Inflammatory macrophage treated with lipopolysaccharide for 4 hours (primary cell): ENCODE data around the gene NFX1.
A peak's percentile ranks its signal among the peaks of the same experiment; 100 is the strongest.

Experiments used
- DNase-seq: peaks from one replicate; pipeline ENCODE4 v3.0.0-alpha.2; 2020

The NFX1 gene

GRCh38 chr9:33267151-33267767 is 23.1 kb upstream of the NFX1 start:
- no peak for DNase-seq

DNA sequence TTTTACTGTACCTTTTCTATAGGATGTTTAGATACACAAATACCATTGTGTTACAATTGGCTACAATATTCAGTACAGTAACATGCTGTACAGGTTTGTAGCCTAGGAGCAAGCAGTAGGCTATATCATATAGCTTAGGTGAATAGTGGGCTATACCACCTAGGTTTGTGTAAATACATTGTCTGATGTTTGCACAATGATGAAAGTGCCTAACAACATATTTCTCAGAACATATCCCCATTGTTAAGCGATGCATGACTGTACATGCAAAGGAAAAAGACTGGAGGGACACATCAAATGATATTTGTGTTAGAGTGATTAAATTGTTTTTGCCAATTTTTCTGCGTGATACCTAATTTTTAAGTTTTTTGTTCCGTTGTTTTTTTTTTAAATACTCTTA is 20.2 kb upstream of the NFX1 start:
- no peak for DNase-seq

DNA sequence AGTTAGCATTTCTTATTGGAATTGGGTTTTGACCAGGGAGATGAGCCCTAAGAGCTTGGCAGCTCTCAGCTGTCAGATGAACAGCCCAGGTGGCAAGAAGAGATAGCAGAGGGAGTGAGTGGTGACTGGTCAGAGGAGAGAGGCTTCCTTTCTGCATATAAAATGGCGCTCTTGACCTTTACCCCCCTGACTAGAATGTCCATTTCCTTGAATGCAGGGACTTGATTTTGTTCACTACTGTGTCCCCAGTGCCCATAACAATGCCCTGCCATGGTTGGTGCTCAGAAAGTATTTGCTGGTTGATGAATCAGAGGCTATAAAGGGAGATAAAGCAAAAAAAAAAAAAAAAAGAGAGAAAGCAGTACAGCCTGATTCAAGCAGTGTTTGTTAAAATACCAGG is 18.3 kb upstream of the NFX1 start:
- no peak for DNase-seq

DNA sequence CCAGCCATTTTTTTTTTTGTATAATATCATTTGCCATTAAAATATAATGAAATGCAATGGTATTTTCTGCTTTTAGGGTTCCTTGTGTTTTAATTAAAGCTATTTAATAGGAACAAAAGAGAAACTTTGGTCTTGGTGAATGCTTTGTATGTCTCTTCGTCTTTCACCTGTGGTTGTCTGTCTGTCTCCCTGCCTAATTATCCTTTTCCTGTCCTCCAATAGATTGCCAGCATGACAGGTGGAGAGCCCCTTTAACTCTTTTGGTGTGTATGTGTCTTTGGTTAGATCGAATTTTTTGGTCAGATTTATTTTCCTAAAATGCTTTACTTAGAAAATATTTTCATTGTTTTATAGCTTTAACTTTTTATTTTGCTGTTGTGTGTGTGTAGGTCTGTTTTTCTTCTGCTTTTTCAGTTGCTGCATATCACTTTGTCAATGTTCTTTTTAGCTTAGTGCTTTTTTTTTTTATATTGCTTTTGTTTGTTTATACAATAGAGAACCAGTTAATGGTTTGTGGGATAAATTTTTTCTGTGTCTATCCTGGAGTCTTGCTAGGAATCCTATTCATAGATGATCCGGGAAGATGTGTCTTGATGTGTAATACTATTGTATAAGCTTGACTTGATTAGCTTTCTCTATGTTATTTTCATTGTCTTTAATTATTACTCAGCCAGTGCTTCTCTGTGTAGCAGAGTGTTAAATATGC is 16.9 kb upstream of the NFX1 start:
- no peak for DNase-seq

DNA sequence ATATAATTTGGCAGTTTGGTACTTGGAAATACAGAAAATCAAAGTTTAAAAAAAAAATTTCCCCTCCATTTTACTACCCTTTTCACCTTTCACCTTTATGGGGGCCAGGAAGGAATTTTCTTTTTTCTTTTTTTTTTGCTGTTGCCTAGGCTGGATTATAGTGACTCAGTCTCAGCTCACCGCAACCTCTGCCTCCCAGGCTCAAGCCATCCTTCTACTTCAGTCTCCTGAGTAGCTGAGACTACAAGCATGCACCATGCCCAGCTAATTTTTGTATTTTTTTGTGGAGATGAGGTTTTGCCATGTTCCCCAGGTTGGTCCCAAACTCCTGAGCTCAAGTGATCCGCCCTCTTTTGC is 16.4 kb upstream of the NFX1 start:
- no peak for DNase-seq

DNA sequence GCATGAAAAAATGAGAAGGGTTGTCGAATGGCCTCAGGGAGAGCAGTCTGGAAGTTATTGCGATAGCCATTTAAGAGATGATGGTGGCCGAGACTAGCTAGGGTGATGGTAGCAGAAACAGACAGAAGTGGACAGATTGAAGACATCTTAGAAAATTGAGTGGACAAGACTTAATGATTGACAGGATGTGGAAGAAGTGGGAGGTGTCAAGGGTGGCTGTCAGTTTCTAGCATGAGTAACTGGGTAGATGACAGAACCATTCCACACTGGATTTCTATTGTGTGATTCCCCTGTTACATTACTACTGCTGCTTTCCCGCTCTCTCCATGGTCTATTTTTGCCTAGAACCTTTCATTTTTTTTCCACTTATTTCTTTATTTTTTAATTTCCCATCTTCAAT is 12.8 kb upstream of the NFX1 start:
- DNase-seq: no peak

DNA sequence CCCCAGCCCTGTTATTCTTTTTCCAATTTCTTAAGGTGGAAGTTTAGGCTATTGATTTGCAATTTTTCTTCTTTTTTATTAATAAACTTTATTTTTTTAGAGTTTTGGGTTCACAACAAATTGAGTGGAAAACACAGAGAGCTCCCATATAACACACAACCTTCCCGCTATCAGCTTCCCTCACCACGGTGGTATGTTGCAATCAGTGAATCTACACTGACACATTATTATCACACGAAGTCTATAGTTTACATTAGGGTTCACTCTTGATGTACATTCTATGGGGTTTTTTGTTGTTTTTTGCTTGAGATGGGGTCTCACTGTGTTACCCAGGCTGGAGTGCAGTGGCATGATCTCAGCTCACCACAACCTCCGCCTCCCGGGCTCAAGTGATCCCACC is 4.8 kb upstream of the NFX1 start:
- DNase-seq: no peak

- peak; percentile 73 for DNase-seq
Observed at GRCh38 chr9:33287087-33287490, 3.2 kb upstream of the NFX1 start.

DNA sequence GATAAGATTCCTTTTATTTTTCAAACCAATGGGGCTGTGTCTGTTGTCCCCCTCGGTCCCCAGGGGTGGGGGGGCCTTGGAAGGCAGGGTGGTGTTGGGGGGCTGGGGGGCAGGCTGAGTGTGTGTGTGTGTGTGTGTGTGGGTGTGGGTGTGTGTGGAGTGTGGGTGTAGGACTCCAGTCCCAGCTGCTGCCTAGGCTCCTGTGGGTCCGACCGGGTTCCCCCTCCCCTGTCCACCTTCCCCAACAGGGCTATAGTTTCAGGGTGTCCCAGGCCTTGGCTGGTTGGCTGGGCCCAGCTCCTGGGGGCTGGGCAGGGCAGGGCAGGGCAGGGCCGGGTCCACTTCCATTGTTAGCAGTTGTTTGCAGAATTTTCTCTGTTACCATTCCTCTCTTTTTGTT is 2.1 kb upstream of the NFX1 start:
- DNase-seq: no peak

- no peak for DNase-seq
Observed at GRCh38 chr9:33288828-33289483, 1.4 kb upstream of the NFX1 start.

GRCh38 chr9:33289496-33289895 is 820 bp upstream of the NFX1 start:
- peak; percentile 23 for DNase-seq

DNA sequence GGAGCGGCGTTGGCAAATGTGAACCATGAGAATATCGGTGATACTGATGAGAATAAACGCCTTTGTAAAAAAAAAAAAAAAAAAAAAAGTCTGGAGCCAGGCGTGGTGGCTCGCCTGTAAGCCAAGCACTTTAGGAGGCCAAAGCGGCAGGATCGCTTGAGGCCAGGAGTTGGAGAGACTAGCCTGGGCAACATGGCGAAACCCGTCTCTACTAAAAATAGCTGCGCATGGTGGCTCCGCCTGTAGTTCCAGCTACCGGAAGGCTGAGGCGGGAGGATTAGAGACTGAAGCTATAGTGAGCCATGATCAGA is 425 bp upstream of the NFX1 start:
- no peak for DNase-seq

- no peak for DNase-seq
Observed at GRCh38 chr9:33291031-33291397, 698 bp downstream of the NFX1 start.

DNA sequence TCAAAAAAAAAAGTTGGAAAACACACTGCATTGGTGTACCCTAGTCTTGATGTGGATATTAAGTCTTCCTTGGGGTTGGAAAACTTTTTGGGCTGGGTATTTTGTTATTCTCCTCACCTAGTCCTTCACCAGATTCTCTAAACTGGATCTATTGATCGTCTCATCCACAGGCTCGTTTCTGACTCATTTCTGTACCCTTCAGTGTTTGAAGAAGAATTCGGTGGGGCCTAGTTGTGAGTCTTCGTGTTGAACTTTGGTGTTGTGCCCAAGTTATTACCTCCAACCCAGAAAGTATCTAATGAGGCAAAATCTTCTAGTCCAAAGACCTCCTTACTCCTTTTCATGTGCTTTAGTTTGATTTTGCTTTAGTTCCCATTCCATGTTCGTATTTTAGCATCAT is 1.6 kb downstream of the NFX1 start:
- DNase-seq: no peak

GRCh38 chr9:33293782-33294181 is 3.5 kb downstream of the NFX1 start:
- DNase-seq: no peak

DNA sequence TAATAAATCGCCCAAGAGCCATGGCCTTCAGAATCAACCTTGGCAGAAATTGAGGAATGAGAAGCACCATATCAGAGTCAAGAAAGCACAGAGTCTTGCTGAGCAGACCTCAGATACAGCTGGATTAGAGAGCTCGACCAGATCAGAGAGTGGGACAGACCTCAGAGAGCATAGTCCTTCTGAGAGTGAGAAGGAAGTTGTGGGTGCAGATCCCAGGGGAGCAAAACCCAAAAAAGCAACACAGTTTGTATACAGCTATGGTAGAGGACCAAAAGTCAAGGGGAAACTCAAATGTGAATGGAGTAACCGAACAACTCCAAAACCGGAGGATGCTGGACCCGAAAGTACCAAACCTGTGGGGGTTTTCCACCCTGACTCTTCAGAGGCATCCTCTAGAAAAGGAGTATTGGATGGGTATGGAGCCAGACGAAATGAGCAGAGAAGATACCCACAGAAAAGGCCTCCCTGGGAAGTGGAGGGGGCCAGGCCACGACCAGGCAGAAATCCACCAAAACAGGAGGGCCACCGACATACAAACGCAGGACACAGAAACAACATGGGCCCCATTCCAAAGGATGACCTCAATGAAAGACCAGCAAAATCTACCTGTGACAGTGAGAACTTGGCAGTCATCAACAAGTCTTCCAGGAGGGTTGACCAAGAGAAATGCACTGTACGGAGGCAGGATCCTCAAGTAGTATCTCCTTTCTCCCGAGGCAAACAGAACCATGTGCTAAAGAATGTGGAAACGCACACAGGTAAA is 4.5 kb downstream of the NFX1 start:
- no peak for DNase-seq

DNA sequence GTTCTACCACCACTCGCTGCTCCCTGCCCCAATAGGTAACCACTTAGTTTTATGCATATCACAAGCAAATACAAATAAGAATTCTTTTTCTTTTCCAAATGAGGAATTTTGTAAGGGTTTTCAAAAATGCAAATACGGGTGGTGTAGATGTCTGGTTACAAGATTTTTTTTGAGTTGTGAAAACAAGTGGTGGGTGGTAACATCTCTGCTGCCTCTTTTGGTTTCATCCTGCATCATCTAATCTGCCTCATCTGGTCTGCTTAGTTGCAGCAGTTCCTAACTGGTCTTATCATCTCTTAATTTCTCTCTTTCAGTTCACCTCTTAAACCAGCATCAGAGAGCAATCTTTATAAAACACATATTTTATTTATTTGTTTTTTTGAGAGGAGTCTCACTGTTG is 5.3 kb downstream of the NFX1 start:
- DNase-seq: peak; percentile 84

DNA sequence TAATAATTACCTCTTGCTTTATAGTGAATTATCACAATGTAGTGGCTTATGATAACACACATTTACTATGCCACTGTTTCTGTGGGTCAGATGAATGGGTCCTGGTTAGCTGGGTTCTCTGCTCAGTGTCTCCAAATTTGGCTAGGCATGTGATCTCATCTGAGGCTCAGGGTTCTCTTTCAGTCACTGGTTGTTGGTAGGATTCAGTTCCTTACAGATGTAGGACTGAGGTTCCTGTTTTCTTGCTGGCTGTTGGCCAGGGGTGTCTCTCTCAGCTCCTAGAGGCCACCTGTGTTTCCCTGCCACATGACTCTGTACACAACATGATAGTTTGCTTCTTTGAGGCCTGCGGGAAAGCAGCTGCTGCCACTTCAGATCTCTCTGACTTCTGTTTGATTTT is 7.1 kb downstream of the NFX1 start:
- DNase-seq: peak; percentile 87

DNA sequence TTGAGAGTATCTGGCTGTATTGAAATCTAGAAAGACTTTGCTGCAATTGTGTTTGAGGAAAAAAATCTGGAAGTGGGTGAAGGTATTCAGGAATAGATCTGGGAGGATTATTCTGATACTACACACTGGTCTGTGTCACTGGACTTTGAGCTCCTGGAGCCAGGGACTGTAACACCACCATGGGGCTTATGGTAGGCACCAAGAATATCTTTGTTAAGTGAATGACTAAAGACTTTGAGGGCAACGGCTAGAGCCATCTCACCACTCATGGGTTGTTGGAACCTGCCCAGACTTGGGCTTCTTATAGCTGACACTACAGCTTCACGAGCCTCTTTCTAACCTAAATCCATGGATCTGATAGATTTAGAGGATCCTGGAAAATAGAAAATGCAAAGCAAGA is 10.2 kb downstream of the NFX1 start:
- no peak for DNase-seq

- DNase-seq: no peak
Observed at GRCh38 chr9:33304362-33304761, 14.0 kb downstream of the NFX1 start.

GRCh38 chr9:33306037-33306436 is 15.7 kb downstream of the NFX1 start:
- DNase-seq: no peak

DNA sequence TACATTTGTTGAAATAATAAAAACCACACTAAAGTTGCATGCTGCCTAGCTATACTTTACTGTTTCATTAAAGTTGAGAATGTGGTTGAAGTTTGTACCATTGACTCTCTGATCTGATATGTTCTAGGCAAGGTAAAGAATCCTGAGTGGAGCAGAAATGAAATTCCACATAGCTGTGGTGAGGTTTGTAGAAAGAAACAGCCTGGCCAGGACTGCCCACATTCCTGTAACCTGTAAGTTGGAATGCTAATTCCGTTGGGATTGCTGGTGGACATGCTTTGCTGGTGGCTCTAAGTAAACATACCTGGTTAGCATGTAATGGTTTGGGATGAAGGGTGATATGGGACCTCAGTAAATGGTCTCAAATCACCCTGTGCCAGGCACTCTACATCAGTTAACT is 16.8 kb downstream of the NFX1 start:
- DNase-seq: no peak

DNA sequence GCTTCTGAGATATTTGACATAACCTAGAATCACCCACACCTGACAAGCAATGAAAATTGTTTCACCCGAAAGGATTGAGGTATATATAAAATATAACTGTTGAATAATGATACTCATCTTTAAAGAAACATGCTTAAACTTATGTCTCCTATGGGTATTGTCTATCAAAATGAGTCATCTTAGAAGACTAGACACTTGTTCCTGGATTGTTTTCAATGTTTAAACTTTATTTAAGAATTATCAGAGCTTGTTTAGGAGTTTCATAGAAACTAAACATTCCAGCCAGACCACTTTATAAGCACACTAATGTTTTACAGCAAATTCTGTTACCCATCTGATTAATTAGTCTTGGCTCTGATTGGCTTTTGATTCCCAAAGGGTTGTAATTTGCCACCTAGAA is 19.6 kb downstream of the NFX1 start:
- no peak for DNase-seq

DNA sequence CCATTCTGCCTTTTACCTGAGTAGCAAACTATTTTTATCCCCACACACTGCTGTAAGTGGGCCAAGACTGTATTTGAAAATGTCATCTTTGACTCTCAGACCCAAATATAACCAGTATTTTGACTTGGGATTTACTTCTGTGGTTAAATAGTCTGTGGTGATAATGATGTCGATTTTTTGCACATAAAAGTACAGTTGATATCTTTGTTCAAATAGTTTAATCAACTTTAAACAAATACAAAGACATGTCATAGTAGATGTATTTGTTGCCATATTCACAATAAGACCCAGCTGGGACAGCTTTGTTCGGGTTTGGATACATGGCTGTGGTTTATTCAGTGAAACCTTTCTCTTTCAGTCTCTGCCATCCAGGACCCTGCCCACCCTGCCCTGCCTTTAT is 20.4 kb downstream of the NFX1 start:
- DNase-seq: no peak
